Gastrocnemius medialis (tissue), 4 donors: Measurements from ENCODE around the gene PLOD3. TPM values are rescaled to one million over a fixed set of nuclear protein-coding genes. Genes with fewer than 3 reads are reported as not detected.
A peak's percentile ranks its signal among the peaks of the same experiment; 100 is the strongest.

Source experiments
- ATAC-seq, 2 donors: fragments of 150-250 bp; one replicate each; pipeline ENCODE4 v1.9.1; 2016
- DNase-seq, 2 donors: peaks; one replicate each; pipeline ENCODE4 v3.0.0-alpha.2; 2019
- H3K27ac ChIP-seq, 4 donors: fragments of 200-600 bp; sonication (generic); 1 replicate in 1 of 4; 2 replicates in 3 of 4; pipeline ENCODE4 v1.5.1; 2016 to 2018; ENCODE audit warnings: mild to moderate bottlenecking in 2 of 4, moderate library complexity in 1 of 4
- H3K27me3 ChIP-seq, 3 donors: fragments of 200-600 bp; sonication (generic) in 2 of 3; 1 replicate in 1 of 3; 2 replicates in 2 of 3; pipeline versions ENCODE4 v1.5.1 to v1.6.0; 2016 to 2019; ENCODE audit warnings: mild to moderate bottlenecking in 1 of 3, moderate library complexity in 1 of 3
- H3K36me3 ChIP-seq, 2 donors: fragments of 200-600 bp; sonication (generic) in 1 of 2; one replicate each; pipeline ENCODE4 v1.5.1; 2017 to 2018
- H3K4me1 ChIP-seq, 2 donors: fragments of 200-600 bp; sonication (generic) in 1 of 2; one replicate each; pipeline ENCODE4 v1.5.1; 2016 to 2017; ENCODE audit warnings: mild to moderate bottlenecking in 2 of 2
- H3K4me3 ChIP-seq, 4 donors: fragments of 200-600 bp; sonication (generic) in 3 of 4; 1 replicate in 1 of 4; 2 replicates in 3 of 4; pipeline ENCODE4 v1.5.1; 2016 to 2019; ENCODE audit warnings: mild to moderate bottlenecking in 2 of 4
- H3K9me3 ChIP-seq, 3 donors: fragments of 200-600 bp; sonication (generic) in 2 of 3; 1 replicate in 1 of 3; 2 replicates in 2 of 3; pipeline ENCODE4 v1.5.1; 2016 to 2019
- CTCF ChIP-seq, 5 experiments: fragments of 450-650 bp in 3 of 5; fragments of 200-600 bp in 2 of 5; sonication (generic) in 2 of 5; IDR thresholded peaks in 4 of 5; conservative IDR thresholded peaks in 1 of 5; 1 replicate in 4 of 5; 2 replicates in 1 of 5; pipeline ENCODE4 v1.5.1; 2016 to 2019; ENCODE audit warnings: antibody characterized with exemption in 5 of 5, mild to moderate bottlenecking in 3 of 5, moderate library complexity in 3 of 5
- POLR2A ChIP-seq, 2 donors: fragments of 450-650 bp; IDR thresholded peaks; one replicate each; pipeline ENCODE4 v1.6.1; 2017; ENCODE audit warnings: antibody characterized with exemption in 2 of 2, mild to moderate bottlenecking in 2 of 2, moderate library complexity in 2 of 2
- in situ Hi-C, 4 donors: fragments of 200-750 bp; cut with MboI; loops; one replicate each; pipeline versions ENCODE4 v1.15.0 to v1.8.0; 2017; ENCODE audit warnings: low sequenced_read_pairs in 4 of 4
- intact Hi-C: fragments of 100-400 bp; cut with DNase I; formaldehyde crosslinking; loops from one replicate; pipeline ENCODE4 v1.15.1; 2023; ENCODE audit warnings: low total_unique reads
- total RNA-seq, 4 donors: library from RNA; depleted of rRNA; stranded (reverse); fragments of >200 nt; gene quantifications; one replicate each; pipeline versions ENCODE4 v1.1.0 to v1.2.3, GENCODE V29; 2016

Gene PLOD3
- total RNA-seq, 4 donors from 2014 or later = 8.2 to 24.2 (median 15.5) TPM

GRCh38 chr7:101166909-101167644 lies 50.3 kb downstream of the PLOD3 start:
- peaks cover 85 to 98% (median 94%) of the 10 kb centered on the region in 3 donors for H3K27me3 ChIP-seq
- intact Hi-C loops = no loop called here

GRCh38 chr7:101166648-101166908 lies 50.8 kb downstream of the PLOD3 start:
- in situ Hi-C loops (no loop called here), intact Hi-C loops (no loop called here)
- H3K4me1 ChIP-seq = peaks cover 18 to 27% of the 10 kb centered on the region in 2 donors
- no peaks in the 10 kb centered on the region for H3K36me3 ChIP-seq
- no peak overlapping the region for H3K4me3 ChIP-seq
- no peak overlapping the region for H3K27ac ChIP-seq
- H3K27me3 ChIP-seq = peaks cover 85 to 97% (median 93%) of the 10 kb centered on the region in 3 donors
- no peaks in the 10 kb centered on the region for H3K9me3 ChIP-seq
- no peak for TF ChIP-seq POLR2A (IDR thresholded peaks at IDR 0.05)
- TF ChIP-seq CTCF (IDR thresholded peaks at IDR 0.05 in 4 of 5, conservative IDR thresholded peaks at IDR 0.05 in 1 of 5) = no peak
- DNase-seq (no peak), ATAC-seq (no peak)

More at GRCh38 chr7:101166909-101167644, 50.3 kb downstream of the PLOD3 start:
- TF ChIP-seq CTCF (IDR thresholded peaks at IDR 0.05 in 4 of 5, conservative IDR thresholded peaks at IDR 0.05 in 1 of 5) (no peak), POLR2A (IDR thresholded peaks at IDR 0.05) (no peak)
- H3K4me1 ChIP-seq = peaks cover 18 to 29% of the 10 kb centered on the region in 2 donors
- no peaks in the 10 kb centered on the region for H3K36me3 ChIP-seq
- no peak overlapping the region for H3K4me3 ChIP-seq
- in situ Hi-C loops = no loop called here
- H3K27ac ChIP-seq = no peak overlapping the region
- no peaks in the 10 kb centered on the region for H3K9me3 ChIP-seq
- no peak for ATAC-seq
- no peak for DNase-seq

- intact Hi-C loops = loop anchor here (1.0 kb wide), 1 partner anchor 12 kb away; the partner anchor contains the start of gene AP1S1
- H3K27ac ChIP-seq = no peak overlapping the region
- ATAC-seq = no peak
- in situ Hi-C loops = no loop called here
- no peaks in the 10 kb centered on the region for H3K9me3 ChIP-seq
- no peak for DNase-seq
- no peaks in the 10 kb centered on the region for H3K36me3 ChIP-seq
- TF ChIP-seq POLR2A (IDR thresholded peaks at IDR 0.05) (no peak), CTCF (IDR thresholded peaks at IDR 0.05 in 4 of 5, conservative IDR thresholded peaks at IDR 0.05 in 1 of 5) (no peak)
- peaks cover 84 to 94% (median 89%) of the 10 kb centered on the region in 3 donors for H3K27me3 ChIP-seq
- H3K4me3 ChIP-seq = peak overlapping the region in 1 of 4 donors; percentile 4
- peaks cover 18 to 27% of the 10 kb centered on the region in 2 donors for H3K4me1 ChIP-seq
Measured at GRCh38 chr7:101165958-101166647, 51.3 kb downstream of the PLOD3 start.

GRCh38 chr7:101165075-101165957 lies 52.1 kb downstream of the PLOD3 start, which contains the start of gene VGF:
Gene VGF (minus strand): TSS chr7:101165569. CDS start chr7:101164843, 726 bp downstream.
- DNase-seq = peak; percentile 49 to 76
- intact Hi-C loops = loop anchor here (1.0 kb wide), 1 partner anchor 11 kb away; the partner anchor contains the start of gene AP1S1
- H3K36me3 ChIP-seq = no peaks in the 10 kb centered on the region
- no peak for TF ChIP-seq CTCF (IDR thresholded peaks at IDR 0.05 in 4 of 5, conservative IDR thresholded peaks at IDR 0.05 in 1 of 5)
- no peak for TF ChIP-seq POLR2A (IDR thresholded peaks at IDR 0.05)
- H3K27me3 ChIP-seq = peaks cover 77 to 90% (median 81%) of the 10 kb centered on the region in 3 donors
- H3K9me3 ChIP-seq = no peaks in the 10 kb centered on the region
- H3K4me3 ChIP-seq = peak within 1 kb of the TSS in 2 of 4 donors; percentile 4 to 36
- H3K4me1 ChIP-seq = peaks cover 18 to 27% of the 10 kb centered on the region in 2 donors
- in situ Hi-C loops = no loop called here
- ATAC-seq = peak; percentile 72 to 77
- no peak within 1 kb of the TSS for H3K27ac ChIP-seq
